Lower leg skin (tissue), 4 donors: ENCODE measurements around the gene INO80B. TPM values are rescaled to one million over a fixed set of nuclear protein-coding genes. Genes with fewer than 3 reads are reported as not detected.
"Not testable (repeated sequence)": the region's sequence is repeated elsewhere in the genome, so short reads cannot be mapped to it uniquely, and the experiment has no call there.

Experiments used
- DNase-seq, 2 donors: peaks; one replicate each; pipeline ENCODE4 v3.0.0-alpha.2; 2019; ENCODE audit warnings: low spot score in 2 of 2
- H3K4me3 ChIP-seq: fragments of 200-600 bp; sonication (generic); 2 replicates; pipeline ENCODE4 v1.5.1; 2017; ENCODE audit warnings: mild to moderate bottlenecking, low read depth; ENCODE audit not compliant: poor library complexity, severe bottlenecking
- POLR2A ChIP-seq, 2 donors: fragments of 450-650 bp; IDR thresholded peaks; one replicate each; pipeline ENCODE4 v1.6.1; 2016 to 2017; ENCODE audit warnings: antibody characterized with exemption in 2 of 2, mild to moderate bottlenecking in 1 of 2, moderate library complexity in 1 of 2
- WGBS, 2 donors: methylation state at CpG; one replicate each; pipeline ENCODE4 v1.1.5; 2018; 5-methylcytosine and 5-hydroxymethylcytosine counted together
- intact Hi-C: fragments of 100-400 bp; cut with DNase I; formaldehyde crosslinking; loops from one replicate; pipeline ENCODE4 v1.15.0; 2023; ENCODE audit warnings: low total_unique reads
- total RNA-seq, 4 donors: library from RNA; depleted of rRNA; stranded (reverse); fragments of >200 nt; gene quantifications; one replicate each; pipeline ENCODE4 v1.1.0, GENCODE V29; 2016
- TF ChIP-seq, protein P1 (sequence below), 3 donors: fragments of 450-650 bp; IDR thresholded peaks; one replicate each; pipeline ENCODE4 v1.5.1; 2016; ENCODE audit warnings: antibody characterized with exemption in 3 of 3, mild to moderate bottlenecking in 3 of 3, moderate library complexity in 2 of 3

Gene INO80B
- total RNA-seq, 4 donors from 2014 or later, result 19.3 to 39.6 (median 31.8) TPM

- 17 to 29% methylated on average over 28 to 29 of the region's 33 CpGs for WGBS, 2 donors
- no peak for DNase-seq
- H3K4me3 ChIP-seq, result peak overlapping the region; percentile 24
- TF ChIP-seq, protein P1, sequence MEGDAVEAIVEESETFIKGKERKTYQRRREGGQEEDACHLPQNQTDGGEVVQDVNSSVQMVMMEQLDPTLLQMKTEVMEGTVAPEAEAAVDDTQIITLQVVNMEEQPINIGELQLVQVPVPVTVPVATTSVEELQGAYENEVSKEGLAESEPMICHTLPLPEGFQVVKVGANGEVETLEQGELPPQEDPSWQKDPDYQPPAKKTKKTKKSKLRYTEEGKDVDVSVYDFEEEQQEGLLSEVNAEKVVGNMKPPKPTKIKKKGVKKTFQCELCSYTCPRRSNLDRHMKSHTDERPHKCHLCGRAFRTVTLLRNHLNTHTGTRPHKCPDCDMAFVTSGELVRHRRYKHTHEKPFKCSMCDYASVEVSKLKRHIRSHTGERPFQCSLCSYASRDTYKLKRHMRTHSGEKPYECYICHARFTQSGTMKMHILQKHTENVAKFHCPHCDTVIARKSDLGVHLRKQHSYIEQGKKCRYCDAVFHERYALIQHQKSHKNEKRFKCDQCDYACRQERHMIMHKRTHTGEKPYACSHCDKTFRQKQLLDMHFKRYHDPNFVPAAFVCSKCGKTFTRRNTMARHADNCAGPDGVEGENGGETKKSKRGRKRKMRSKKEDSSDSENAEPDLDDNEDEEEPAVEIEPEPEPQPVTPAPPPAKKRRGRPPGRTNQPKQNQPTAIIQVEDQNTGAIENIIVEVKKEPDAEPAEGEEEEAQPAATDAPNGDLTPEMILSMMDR (IDR thresholded peaks at IDR 0.05), result no peak
- TF ChIP-seq POLR2A (IDR thresholded peaks at IDR 0.05), result no peak
- intact Hi-C loops, result no loop called here
Observed at GRCh38 chr2:74441170-74441689, 13.7 kb upstream of the INO80B start.

DNA sequence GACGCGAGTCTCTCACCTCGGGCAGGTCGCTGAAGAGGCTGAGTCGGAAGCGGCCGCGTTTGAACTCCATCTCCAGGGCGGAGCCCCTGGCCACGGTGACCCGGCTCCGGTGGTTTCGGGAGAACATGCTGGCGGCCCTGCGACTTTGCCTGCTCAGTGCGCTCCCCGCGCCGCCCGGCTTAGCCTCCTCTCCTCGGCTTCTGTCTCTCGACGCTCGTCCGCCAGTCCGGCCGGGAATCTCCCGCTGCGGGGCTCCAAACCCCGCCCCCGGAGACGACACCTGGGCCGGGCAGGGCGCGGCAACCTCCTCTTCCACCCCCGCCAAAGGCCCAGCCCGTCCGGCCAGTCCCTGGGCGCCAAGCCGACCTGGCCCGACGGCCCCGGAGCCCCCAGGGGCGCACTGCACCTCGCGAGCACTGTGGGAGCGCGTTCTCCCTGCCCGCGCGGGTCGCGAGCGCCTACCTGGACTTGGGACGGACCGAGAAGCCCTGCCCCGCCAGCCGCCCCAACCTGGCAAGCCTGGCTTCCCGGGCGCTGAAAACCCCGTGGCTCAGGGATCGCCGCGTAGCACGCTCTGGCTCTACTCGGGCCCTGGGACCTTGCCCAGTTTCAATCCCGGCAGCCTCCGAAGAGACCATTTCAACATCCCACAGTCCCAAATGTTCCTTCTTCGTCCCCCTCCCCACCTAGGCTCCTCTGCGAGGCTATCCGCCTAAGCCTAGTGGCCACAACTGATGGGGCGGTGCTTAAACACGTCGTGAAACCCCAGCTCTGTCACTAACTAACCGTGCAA is 13.0 kb upstream of the INO80B start, which contains the start of gene RTKN:
Gene RTKN (minus strand): TSS at position 248 of the 793 bp plus-strand sequence. CDS start 121 bp downstream, at position 127.
- WGBS, 2 donors, result 12 to 20% methylated on average over 25 to 56 of the region's 75 CpGs
- TF ChIP-seq POLR2A (IDR thresholded peaks at IDR 0.05), result no peak
- TF ChIP-seq, protein P1 (IDR thresholded peaks at IDR 0.05), result no peak
- intact Hi-C loops, result no loop called here

DNA sequence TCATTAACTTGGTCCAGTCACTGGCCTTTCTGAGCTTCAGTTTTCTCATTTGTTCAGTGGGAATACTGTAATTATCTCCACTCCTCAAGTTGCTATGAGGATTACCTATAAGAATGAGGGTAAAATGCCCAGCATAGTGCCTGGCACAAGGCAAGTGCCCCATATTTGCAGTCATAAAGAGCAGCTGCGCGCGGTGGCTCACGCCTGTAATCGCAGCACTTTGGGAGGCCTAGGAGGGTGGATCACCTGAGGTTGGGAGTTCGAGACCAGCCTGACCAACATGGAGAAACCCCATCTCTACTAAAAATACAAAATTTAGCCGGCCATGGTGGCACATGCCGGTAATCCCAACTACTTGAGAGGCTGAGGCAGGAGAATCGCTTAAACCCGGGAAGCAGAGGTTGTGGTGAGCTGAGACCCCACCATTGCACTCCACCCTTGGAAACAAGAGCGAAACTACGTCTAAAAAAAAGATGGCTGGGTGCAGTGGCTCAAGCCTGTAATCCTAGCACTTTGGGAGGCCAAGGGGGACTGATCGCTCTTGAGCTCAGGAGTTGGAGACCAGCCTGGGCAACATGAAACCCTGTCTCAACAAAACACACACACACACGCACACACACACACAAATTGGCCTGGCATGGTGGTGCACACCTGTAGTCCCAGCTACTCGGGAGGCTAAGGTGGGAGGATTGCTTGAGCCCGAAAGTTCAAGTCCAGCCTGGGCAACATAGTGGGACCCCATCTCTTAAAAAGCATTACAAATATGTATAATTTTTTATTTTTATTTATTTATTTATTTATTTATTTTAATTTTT is 12.2 kb upstream of the INO80B start:
- intact Hi-C loops, H3K4me3 ChIP-seq, DNase-seq: not testable (repeated sequence)
- WGBS, 2 donors, result 90 to 91% methylated on average over 16 of the region's 16 CpGs

More for the DNA sequence above, 13.0 kb upstream of the INO80B start, which contains the start of gene RTKN:
- DNase-seq, result peak in 1 of 2 donors; percentile 89
- peak within 1 kb of the TSS; percentile 24 for H3K4me3 ChIP-seq

GRCh38 chr2:74444498-74445318 is 10.2 kb upstream of the INO80B start:
- DNase-seq, result no peak
- H3K4me3 ChIP-seq, result no peak overlapping the region
- WGBS, 2 donors, result 40 to 44% methylated on average over 5 of the region's 5 CpGs
- TF ChIP-seq POLR2A (IDR thresholded peaks at IDR 0.05), result no peak
- TF ChIP-seq, protein P1 (IDR thresholded peaks at IDR 0.05), result no peak
- intact Hi-C loops, result no loop called here

DNA sequence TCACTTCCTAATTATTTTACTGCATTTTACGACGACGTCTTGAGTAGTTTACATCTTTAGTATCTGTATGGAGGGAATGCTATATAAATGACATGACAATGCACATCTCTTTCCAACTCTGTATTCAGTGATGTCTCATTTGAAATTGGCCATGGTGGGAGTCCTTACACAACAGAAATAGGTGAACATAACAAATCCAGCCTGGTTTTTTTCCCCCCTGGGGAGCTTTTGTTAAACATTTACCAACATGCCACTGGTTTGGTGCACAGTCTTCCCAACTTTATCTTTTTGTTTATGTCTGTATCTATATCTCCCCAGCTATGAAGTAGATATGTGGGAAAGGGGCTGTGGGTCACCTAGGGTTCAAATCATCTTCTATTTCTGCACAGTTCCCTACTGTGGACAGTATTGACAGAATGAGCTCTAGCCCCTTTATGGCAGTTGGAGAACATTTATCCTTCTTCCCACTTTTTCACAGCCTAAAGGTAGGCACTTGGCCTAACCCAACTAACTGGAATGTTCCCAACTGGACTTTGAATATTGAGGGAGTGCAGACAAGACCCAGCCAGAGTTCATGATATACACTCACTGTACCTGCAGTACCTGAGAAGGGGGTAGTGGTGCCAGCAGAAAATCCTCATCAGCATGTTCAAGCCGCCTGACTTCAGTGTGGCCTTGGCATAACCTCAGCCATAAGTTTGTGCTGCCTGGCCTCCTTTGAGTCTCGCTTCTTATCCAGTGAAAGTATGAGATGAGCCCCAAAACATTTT is 7.5 kb upstream of the INO80B start:
- no peak for TF ChIP-seq POLR2A (IDR thresholded peaks at IDR 0.05)
- TF ChIP-seq, protein P1 (IDR thresholded peaks at IDR 0.05), result no peak
- DNase-seq, result no peak
- no peak overlapping the region for H3K4me3 ChIP-seq
- intact Hi-C loops, result no loop called here
- 84 to 93% methylated on average over 5 of the region's 5 CpGs for WGBS, 2 donors
